RPMI8226 (cell line): ENCODE measurements around the gene ASB16.
"Not testable (repeated sequence)": the region's sequence is repeated elsewhere in the genome, so short reads cannot be mapped to it uniquely, and the experiment has no call there.

ENCODE experiments used
- DNase-seq: peaks from one replicate; pipeline ENCODE4 v3.0.0-alpha.2; 2015

ASB16 gene, protein sequence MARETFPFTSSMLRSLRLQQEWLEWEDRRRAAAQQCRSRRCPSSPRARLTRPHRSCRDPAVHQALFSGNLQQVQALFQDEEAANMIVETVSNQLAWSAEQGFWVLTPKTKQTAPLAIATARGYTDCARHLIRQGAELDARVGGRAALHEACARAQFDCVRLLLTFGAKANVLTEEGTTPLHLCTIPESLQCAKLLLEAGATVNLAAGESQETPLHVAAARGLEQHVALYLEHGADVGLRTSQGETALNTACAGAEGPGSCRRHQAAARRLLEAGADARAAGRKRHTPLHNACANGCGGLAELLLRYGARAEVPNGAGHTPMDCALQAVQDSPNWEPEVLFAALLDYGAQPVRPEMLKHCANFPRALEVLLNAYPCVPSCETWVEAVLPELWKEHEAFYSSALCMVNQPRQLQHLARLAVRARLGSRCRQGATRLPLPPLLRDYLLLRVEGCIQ

DNA sequence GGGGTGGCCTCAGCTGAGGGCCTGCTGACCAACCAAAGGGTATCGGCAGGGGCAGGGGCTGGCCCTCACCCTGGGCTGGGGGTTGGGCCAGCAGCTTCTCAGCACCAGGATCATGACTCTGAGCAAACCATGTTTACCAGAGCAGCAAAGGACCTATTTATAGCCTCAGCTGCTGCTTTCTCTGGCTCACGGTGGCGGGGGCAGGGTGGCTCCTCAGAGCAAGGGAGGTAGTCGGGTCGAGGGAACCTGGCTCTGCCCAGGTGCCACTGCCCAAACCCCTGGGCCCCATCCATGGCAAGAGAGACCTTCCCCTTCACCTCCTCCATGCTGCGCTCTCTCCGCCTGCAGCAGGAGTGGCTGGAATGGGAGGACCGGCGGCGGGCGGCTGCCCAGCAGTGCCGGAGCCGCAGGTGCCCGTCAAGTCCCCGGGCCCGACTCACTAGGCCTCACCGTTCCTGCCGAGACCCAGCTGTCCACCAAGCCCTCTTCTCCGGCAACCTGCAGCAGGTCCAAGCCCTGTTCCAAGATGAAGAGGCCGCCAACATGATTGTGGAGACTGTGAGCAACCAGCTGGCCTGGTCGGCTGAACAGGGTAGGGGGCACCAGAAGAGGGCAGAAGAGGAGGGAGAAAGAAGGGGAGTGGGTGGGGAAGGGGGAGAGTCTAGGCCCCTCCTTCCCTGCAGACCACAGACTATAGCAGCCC, at the start of gene ASB16:
Gene ASB16 (plus strand): TSS at position 206 of the 703 bp plus-strand sequence. CDS start 86 bp downstream, at position 292.
- DNase-seq = peak; percentile 85

DNA sequence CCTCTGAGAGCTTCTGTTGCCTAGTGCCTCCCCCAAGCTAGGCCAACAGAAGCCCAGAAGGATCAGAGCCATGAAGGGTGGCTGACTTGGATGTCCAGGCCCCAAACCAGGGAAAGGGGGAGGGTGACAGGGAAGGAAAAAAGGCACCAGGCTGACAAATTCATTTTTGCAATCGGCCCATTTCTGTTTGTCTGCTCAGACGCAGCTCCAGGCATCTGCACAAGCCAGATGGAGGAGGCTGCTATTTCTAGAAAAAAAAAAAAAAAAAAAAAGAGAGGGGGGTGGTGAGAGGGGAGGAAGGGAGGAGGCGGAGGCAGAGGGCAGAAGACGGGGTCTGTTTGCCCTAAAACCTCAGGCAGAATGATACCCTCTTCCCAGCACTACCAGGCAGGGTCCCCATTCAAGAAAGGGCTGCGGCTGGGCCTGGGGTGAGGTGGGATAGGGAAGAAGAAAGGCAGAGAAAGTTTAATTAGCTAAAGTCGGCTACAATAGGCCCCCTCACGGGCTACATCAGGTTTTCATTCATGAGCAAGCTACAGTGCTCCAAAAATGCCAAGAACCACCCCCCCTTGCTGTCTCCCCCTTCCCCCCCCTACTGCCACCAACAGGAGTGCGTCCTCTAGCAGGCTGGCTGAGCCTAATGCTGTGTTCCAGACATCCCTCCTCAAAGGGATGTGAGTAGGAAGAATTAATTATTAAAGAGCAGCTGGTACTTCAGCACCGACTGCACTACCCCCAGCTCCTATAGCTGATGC, 49.5 kb upstream of the ASB16 start:
- no peak for DNase-seq

DNA sequence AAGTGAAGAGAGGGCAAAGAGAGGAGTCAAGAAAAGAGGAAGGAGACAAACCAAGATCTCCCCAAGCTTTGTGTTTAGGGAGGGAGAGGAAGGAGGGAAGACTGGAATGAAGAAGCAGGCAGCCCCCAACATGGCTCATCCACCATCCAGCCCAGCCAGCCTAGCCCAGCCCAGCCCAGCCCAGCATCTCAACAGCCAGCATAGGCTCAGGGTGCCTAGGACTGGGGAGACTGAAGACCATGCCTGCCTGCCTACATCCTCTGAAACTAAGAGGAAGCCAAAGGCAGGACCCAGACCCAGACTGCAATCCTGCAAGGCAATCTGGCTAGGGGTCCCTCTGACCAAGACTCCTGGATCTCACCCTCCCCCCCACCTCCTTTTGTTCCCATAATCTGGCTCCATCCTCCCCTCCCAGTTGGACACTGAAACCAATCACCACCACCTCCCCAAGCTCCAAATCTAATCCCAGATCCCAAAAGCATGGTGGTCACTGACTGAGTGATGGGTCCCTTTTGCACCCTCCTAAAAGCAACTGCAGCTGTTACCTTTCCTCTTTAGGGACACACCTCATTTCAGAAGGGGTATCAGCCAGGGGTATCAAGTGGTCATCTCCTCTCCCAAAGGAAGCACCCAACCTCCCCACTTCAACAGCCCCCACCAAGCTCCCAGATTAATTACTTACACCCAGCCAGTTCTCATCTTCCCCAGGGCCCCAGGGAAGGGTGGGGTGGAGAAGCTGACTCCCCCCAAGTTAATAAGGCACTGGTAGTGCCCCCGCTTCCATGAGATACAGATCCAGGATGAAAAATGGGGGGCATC, 48.3 kb upstream of the ASB16 start:
- no peak for DNase-seq

DNA sequence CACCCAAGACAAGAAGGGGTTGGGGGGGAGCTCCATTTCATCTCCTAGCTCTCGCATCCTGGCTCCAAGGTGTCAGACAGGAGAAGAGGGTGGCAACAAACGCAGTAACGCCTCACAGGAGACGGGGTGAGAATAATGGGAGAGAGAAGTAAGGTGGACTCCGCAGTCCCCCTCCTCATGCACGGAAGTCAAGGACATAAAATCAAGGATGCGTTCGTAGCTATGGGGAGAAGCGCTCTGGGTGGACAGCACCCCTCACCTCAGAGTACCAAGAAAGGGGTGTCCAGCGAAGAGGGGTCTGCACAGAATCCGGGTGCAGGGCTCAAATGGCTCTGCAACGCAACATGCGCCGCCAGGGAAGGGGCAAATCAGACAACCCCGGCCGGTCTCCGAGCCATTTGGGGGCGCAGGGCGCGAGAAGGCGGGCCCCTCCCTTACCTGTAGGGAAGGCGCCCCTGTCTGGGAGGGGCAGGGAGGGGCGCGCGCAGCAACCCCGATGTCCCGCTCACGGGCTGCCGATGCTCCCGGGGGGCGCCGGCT, 47.6 kb upstream of the ASB16 start:
- peak; percentile 20 for DNase-seq

DNA sequence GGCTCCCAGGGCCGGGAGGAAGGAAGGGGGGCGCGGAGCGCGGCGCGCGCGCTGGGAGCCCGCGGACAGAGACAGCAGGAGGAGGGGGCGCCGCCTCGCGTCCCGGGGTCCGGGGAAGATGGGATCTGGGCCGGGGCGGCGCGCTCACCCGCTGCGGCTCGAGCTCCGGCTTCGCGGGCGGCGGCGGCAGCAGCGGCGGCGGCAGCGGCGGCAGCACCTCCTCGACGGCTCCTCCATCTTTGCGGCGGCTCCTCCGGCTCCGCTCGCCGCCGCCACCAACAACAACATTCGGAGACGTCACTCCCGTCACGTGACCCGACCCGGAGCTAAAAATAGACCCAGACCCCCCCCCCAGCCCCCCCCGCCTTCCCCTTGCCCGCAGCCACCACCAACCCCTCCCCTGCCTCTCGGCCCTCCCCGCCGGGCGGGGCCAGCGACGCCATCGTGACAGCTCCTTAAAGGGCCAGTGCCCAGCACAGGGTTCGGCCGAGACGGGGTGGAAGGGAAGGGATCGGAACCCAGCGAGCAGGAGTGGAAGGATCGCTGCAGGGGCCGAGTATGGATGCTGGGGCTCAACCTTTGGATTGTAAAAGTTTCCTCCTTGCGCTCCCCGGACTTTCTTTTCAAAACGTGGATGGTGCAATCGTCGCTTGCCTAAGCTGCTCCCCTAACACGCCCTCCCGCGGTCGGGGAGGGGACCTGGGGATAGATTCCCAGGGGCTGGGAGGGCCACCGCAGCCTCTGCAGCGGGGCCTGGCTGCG, 47.0 kb upstream of the ASB16 start, which contains the start of gene HDAC5:
Gene HDAC5 (minus strand): TSS at position 286 of the 762 bp plus-strand sequence. CDS start 6,126 bp downstream, outside the sequence.
- peak; percentile 97 for DNase-seq

DNA sequence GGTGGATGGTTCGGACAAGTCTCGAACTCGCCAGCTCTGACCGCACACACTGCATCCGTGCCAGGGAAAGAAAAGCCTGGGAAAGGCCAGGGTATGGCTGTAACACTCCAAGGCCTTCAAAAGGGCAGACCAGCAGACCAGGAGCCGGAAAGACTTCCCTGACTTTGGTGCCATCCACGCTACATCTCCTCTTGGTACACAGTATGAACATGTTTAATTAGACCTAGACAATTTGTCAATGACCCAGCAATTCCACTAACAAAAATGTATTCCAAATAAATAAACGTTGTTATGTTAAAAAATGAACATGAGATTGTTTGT, 46.4 kb upstream of the ASB16 start:
- no peak for DNase-seq

DNA sequence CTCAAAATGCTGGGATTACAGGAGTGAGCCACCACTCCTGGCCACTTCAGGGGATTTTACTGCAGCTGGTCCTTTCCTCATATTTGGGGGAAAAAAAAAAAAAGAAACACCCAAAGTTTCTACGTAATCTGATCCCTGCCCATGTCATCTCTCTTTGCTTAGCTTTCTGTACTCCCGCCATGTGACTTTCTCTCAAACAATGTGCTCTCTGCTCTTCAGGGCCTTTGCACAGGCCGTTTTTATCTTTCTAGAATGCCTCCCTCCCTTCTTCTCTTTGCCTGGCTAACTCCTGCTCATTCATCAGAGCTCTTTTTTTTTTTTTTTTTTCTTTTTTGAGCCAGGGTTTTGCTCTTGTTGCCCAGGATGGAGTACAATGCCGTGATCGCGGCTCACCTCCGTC, 42.1 kb upstream of the ASB16 start:
- DNase-seq = no peak

DNA sequence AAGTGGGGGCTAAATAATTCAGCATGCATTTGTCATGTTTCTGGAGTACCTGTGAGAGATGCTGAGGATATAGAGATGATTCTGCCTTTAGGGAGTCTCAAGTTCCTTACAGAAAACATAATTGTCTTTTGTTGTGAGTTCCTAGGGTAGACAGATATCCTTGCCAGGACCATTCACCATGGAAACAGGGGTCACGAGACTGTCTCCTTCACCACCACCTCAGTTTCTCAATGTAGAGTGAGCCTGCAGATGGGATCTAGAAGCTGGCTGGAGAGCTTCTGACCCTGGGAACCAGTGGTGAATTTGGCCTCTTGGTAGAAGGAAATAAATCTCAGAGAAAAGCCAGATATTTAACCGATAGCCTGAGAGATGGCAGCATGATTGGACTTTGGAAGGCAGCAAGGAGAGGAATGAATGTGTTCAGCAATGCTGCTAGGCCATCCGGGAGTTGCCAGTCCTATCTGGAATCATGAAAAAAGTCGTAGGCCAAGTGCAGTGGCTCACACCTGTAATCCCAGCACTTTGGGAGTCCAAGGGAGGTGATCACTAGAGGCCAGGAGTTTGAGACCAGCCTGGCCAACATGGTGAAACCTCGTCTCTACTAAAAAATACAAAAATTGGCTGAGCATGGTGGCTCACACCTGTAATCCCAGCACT, 39.7 kb upstream of the ASB16 start:
- DNase-seq = no peak

DNA sequence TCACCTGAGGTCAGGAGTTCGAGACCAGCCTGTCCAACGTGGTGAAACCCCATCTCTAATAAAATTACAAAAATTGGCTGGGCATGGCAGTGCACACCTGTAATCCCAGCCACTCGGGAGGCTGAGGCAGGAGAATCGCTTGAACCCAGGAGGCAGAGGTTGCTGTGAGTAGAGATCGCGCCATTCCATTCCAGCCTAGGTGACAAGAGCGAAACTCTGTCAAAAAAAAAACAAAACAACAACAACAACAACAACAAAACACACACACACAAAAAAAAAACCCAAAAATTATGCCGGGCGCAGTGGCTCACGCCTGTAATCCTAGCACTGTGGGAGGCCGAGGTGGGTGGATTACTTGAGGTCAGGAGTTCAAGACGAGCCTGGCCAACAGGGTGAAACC, 39.1 kb upstream of the ASB16 start:
- DNase-seq = not testable (repeated sequence)

DNA sequence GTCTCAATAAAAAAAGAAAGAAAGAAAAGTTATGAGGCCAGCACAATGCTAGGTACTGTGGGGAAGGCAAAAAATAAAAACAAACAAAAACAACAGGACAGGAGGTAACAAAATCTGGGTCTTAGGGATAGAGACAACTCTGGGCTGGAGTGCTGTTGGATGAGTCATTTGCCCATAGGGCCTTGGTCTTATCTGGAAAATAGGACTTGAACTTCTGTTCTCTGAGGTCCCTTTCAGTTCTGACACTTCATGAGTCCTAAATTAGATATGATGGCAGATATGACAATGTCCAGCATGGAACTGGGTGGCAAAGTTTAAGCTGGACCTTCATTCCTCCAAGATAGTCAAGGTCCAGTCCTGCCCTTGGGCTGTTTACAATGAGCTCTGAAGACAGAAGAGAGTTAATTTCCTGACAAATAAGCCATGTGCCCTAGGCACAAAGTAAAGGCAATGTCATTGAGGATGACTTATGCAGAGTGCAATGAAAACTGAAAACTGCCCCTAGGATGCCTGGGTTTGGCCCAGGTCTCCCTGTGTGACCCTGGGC, 38.2 kb upstream of the ASB16 start:
- no peak for DNase-seq

DNA sequence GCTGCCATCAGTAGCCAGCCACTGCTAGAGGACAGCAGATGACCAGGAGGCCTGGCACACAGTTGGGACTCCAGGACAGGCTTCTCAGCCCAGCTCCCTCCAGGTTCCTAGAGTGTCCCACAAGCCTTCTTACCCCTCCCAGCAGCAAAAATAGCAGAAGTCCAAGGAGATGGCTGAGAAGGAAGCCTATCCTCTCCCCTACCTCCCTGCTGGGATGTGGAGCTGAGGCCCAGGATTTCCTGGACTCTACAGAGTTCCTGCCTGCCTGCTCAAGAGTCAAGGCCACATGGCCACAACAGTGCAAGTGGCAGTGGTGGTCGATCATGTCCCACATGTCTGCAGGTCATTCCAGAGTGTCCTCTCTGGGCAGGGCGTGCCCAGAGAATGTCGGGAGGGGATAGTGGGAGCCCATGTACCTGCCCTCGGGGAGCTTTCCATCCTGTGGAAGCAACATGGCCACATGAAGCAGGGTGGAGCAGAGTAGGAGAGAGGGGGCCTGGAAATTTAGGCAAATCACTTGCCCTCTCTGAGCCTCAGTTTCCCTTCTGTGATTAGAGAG, 36.5 kb upstream of the ASB16 start:
- no peak for DNase-seq

DNA sequence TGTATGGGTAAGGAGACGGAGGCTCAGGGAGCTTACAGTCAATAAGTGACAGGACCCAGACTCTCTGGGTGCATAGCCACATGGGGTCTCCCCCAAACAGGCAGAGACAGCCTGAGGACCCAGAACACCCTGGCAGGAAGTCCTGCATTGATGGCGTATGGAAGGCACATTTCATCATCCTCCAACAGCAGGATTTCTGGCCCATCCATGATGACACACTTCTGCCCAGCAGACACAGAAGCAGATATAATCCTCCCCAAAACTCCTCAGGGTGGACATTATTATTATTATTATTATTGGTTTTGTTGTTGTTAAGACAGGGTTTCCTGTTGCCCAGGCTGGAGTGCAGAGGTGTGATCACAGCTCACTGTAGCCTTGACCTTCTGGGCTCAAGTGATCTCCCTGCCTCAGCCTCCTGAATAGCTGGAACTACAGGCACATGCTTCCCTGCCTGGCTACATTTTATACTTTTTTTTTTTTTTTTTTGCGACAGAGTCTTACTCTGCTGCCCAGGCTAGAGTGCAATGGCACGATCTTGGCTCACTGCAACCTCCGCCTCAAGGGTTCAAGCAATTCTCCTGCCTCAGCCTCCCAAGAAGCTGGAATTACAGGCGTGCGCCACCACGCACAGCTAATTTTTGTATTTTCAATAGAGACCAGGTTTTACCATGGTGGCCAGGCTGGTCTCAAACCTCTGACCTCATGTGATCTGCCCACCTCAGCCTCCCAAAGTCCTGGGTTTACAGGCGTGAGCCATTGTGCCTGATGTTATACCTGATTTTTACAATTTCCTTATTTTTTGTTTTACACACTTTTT, 35.5 kb upstream of the ASB16 start:
- DNase-seq = no peak

DNA sequence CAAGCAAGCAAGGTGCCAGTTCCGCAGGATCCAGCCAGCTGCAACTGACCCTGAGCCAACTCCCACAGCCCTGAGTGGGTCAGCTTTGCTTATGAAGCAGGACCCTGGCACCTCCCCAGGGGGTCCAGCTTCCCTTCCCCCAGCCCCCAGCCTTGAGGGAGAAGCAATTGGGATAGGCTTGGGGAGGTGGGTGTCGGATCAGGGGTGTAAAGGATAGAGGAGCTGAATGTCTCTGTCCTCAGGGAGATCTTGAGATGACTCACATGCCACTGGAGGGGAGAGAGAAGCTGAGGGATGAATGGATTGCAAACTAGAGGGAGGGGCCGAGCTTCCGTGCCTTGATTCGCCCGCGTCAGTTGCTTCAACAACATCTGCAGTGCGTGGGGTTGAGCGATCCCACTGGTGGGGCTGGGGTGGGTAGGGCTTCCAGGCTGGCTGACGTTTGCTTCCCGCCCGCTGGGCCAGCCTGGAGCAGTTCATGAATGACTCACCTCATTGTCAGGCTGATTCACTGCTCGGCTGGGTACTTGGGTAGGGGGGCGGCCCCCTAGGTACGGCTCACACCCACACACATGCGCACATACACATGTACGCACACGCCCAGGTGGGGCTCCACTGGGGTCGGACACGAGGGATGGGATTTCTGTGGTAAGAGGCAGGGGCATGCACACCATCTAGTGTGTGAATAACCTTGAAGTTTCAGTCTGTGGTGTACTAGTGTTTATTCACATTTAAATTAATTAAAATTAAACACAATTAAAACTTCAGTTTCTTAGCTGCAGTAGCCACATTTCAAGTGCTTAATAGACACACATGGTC, 32.4 kb upstream of the ASB16 start:
- peak; percentile 41 for DNase-seq

DNA sequence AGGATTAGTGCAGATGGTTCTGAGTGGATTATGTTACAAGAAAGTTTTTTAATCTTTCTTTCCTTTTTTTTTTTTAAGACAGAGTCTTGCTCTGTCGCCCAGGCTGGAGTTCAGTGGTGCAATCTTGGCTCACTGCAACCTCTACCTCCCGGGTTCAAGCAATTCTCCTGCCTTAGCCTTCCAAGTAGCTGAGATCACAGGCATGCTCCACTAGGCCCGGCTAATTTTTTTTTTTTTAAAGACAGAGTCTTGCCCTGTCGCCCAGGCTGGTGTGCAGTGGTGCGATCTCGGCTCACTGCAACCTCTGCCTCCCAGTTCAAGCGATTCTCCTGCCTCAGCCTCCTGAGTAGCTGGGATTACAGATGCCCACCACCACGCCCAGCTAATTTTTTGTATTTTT, 26.6 kb upstream of the ASB16 start:
- DNase-seq = not testable (repeated sequence)

DNA sequence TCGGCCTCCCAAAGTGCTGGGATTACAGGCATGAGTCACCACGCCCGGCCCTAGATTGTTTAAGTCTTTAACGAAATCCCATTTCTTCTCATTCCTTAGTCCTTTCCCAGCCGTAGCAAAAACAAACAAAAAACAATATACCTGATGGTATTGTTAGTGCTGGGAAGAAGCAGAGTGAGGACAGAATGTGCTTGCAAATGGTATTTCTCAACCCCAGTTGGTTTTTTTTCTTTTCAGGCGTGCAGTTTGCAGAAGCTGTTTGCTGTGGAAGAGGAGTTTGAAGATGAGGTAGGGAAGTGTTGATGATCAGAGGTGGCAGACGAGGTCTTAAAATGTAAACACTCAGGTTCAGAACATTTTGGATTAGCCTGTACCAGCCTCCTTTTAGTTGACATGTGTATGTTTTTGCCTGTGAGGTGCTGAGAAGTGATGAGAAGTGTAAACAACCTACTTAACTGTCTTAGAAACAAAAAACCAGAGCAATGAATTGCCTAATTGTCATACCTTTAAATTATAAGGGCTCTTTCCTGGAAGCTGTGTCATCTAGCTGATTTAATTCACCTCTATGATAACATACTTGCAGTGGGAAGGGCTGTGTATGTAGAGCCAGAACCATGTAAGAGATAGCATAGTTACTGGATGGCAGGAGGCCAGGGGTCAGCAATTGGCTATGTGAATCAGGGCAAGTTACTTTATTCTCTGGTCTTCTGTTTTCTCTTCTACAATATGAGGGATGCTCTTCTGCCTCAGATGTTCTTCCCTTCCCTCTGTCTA, 25.4 kb upstream of the ASB16 start:
- DNase-seq = peak; percentile 1

DNA sequence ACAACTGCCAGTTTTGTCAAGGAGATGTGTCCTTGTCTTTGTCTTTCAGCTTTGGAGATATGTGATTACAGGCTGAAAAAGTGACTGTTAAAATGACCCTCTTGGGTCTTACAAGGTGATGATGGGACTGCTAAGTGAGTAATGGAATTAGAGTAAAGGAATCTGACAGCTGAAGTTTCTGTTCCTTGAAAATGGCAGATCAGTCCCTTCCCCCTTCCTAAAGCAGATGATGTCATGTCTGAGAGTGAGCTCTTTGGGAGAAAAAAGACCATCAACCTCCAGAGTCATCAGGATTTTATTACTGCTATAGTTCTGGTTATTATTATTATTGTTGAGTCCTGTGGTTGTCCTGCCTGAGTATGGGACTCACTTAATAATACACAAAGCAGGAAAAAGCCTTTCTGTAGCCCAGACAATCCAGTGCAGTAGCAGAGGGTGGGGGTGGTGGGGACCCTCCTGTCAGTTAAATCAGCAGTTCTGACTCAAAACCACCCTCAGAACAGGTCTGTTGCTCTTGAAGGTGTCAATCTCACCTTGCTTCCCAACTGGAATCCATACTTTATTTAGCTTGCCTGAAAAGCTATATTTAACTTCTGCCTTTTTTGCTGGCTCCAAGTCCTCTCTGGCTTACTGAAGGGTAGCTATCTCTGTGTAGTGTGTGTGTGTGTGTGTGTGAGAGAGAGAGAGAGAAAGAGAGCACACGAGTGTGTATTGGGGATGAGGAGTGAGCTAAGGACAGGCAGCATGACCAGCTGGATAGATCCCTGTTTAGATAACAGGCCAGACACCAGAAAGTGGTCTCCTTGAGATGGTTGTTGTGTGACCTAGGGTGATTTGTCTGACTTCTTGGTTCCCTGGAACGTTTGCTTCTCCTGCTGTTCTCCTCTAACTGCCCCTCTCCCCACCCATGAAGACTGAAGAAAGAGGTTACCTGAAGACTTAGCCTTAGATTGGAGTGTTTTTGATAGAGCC, 23.8 kb upstream of the ASB16 start:
- DNase-seq = peak; percentile 1
